ENCODE measurements around the gene ERBB2. TPM values are rescaled to one million over a fixed set of nuclear protein-coding genes. Genes with fewer than 3 reads are reported as not detected.

ERBB2 gene
- total and polyA plus RNA-seq, 2 of the 8 experiments (the other 6 are each of a cell fraction or from before 2014, with no cell fraction given), result 183 to 394 TPM

DNA sequence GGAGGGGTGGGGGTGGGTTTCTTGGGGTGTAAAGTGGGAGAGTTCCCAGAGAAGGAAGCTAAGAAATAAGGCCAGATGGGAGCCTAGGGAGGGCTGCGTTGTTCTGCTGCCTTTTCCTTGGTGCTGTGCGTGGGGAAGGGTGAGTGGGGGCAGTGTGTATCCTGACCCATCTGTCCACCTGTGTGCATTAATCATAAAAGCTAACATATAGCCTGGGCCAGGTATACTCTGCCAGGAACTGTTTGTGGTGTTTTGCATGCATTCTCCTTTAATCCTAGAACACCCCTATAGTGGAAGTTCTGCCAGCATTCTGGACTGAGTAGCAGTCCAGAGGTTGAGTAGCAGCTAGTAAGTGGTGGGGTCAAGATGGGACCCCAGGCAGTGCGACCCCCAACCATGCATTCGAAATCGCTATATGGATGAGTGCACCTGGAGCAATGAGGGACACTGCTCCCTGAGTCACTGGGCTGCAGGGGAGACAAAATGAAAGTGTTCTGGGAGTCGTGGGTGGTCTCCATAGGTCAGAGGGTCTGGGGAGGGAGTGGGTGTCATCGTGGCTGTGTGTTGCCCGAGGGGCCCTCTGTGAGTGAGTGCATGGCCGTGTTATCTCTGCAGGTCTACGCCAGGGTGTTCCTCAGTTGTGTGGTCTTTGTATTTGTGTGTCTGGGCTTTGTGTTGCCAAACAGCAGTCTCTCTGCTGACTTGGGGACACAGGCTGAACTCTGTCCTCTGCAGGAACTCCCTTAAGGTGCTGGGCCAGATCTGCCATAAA lies 1.3 kb downstream of the ERBB2 start (continued):
- TF ChIP-seq, protein P1, sequence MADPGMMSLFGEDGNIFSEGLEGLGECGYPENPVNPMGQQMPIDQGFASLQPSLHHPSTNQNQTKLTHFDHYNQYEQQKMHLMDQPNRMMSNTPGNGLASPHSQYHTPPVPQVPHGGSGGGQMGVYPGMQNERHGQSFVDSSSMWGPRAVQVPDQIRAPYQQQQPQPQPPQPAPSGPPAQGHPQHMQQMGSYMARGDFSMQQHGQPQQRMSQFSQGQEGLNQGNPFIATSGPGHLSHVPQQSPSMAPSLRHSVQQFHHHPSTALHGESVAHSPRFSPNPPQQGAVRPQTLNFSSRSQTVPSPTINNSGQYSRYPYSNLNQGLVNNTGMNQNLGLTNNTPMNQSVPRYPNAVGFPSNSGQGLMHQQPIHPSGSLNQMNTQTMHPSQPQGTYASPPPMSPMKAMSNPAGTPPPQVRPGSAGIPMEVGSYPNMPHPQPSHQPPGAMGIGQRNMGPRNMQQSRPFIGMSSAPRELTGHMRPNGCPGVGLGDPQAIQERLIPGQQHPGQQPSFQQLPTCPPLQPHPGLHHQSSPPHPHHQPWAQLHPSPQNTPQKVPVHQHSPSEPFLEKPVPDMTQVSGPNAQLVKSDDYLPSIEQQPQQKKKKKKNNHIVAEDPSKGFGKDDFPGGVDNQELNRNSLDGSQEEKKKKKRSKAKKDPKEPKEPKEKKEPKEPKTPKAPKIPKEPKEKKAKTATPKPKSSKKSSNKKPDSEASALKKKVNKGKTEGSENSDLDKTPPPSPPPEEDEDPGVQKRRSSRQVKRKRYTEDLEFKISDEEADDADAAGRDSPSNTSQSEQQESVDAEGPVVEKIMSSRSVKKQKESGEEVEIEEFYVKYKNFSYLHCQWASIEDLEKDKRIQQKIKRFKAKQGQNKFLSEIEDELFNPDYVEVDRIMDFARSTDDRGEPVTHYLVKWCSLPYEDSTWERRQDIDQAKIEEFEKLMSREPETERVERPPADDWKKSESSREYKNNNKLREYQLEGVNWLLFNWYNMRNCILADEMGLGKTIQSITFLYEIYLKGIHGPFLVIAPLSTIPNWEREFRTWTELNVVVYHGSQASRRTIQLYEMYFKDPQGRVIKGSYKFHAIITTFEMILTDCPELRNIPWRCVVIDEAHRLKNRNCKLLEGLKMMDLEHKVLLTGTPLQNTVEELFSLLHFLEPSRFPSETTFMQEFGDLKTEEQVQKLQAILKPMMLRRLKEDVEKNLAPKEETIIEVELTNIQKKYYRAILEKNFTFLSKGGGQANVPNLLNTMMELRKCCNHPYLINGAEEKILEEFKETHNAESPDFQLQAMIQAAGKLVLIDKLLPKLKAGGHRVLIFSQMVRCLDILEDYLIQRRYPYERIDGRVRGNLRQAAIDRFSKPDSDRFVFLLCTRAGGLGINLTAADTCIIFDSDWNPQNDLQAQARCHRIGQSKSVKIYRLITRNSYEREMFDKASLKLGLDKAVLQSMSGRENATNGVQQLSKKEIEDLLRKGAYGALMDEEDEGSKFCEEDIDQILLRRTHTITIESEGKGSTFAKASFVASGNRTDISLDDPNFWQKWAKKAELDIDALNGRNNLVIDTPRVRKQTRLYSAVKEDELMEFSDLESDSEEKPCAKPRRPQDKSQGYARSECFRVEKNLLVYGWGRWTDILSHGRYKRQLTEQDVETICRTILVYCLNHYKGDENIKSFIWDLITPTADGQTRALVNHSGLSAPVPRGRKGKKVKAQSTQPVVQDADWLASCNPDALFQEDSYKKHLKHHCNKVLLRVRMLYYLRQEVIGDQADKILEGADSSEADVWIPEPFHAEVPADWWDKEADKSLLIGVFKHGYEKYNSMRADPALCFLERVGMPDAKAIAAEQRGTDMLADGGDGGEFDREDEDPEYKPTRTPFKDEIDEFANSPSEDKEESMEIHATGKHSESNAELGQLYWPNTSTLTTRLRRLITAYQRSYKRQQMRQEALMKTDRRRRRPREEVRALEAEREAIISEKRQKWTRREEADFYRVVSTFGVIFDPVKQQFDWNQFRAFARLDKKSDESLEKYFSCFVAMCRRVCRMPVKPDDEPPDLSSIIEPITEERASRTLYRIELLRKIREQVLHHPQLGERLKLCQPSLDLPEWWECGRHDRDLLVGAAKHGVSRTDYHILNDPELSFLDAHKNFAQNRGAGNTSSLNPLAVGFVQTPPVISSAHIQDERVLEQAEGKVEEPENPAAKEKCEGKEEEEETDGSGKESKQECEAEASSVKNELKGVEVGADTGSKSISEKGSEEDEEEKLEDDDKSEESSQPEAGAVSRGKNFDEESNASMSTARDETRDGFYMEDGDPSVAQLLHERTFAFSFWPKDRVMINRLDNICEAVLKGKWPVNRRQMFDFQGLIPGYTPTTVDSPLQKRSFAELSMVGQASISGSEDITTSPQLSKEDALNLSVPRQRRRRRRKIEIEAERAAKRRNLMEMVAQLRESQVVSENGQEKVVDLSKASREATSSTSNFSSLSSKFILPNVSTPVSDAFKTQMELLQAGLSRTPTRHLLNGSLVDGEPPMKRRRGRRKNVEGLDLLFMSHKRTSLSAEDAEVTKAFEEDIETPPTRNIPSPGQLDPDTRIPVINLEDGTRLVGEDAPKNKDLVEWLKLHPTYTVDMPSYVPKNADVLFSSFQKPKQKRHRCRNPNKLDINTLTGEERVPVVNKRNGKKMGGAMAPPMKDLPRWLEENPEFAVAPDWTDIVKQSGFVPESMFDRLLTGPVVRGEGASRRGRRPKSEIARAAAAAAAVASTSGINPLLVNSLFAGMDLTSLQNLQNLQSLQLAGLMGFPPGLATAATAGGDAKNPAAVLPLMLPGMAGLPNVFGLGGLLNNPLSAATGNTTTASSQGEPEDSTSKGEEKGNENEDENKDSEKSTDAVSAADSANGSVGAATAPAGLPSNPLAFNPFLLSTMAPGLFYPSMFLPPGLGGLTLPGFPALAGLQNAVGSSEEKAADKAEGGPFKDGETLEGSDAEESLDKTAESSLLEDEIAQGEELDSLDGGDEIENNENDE (IDR thresholded peaks at IDR 0.05; ENCODE audit: insufficient replicate concordance, low read length), result no peak
- TF ChIP-seq CHD2 (IDR thresholded peaks at IDR 0.05; ENCODE audit: low read length), result no peak
- no peak for TF ChIP-seq RNF2 (IDR thresholded peaks at IDR 0.05; ENCODE audit: borderline replicate concordance, low read depth, low read length, missing control alignments, poor library complexity, severe bottlenecking)
- no peak for TF ChIP-seq GTF2F1 (IDR thresholded peaks at IDR 0.05; ENCODE audit: borderline replicate concordance, low read depth, low read length)
